Gastrocnemius medialis (tissue), 4 donors: Measurements from ENCODE around the gene ZNRF1.

Experiments used
- POLR2A ChIP-seq, 2 donors: fragments of 450-650 bp; IDR thresholded peaks; one replicate each; pipeline ENCODE4 v1.6.1; 2017; ENCODE audit warnings: antibody characterized with exemption in 2 of 2, mild to moderate bottlenecking in 2 of 2, moderate library complexity in 2 of 2
- TF ChIP-seq, protein P1 (sequence below), 5 experiments: fragments of 450-650 bp in 3 of 5; fragments of 200-600 bp in 2 of 5; sonication (generic) in 2 of 5; IDR thresholded peaks in 4 of 5; conservative IDR thresholded peaks in 1 of 5; 1 replicate in 4 of 5; 2 replicates in 1 of 5; pipeline ENCODE4 v1.5.1; 2016 to 2019; ENCODE audit warnings: antibody characterized with exemption in 5 of 5, mild to moderate bottlenecking in 3 of 5, moderate library complexity in 3 of 5

DNA sequence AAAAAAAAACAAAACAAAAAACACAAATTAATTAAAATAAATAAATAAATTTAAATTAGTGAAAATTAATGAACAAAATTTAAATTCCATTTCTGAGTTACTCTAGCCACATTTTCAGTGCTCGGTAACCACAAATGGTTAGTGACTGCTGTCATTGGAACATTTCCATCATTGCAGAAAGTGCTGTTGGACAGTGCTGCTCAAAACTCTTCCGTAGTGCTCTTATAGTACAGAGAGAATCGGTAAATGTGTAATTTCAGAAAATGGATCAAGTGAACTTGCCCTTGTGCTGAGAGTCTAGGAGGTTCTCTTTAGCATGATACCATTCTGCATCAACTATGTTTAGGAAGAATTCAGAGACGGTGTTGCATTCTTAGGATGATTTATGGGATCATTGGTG lies 23.7 kb downstream of the ZNRF1 start:
- TF ChIP-seq, protein P1, sequence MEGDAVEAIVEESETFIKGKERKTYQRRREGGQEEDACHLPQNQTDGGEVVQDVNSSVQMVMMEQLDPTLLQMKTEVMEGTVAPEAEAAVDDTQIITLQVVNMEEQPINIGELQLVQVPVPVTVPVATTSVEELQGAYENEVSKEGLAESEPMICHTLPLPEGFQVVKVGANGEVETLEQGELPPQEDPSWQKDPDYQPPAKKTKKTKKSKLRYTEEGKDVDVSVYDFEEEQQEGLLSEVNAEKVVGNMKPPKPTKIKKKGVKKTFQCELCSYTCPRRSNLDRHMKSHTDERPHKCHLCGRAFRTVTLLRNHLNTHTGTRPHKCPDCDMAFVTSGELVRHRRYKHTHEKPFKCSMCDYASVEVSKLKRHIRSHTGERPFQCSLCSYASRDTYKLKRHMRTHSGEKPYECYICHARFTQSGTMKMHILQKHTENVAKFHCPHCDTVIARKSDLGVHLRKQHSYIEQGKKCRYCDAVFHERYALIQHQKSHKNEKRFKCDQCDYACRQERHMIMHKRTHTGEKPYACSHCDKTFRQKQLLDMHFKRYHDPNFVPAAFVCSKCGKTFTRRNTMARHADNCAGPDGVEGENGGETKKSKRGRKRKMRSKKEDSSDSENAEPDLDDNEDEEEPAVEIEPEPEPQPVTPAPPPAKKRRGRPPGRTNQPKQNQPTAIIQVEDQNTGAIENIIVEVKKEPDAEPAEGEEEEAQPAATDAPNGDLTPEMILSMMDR (IDR thresholded peaks at IDR 0.05 in 4 of 5, conservative IDR thresholded peaks at IDR 0.05 in 1 of 5) = no peak
- no peak for TF ChIP-seq POLR2A (IDR thresholded peaks at IDR 0.05)
